ENCODE data around the gene RAB4A.

- TF ChIP-seq CTCF (tag by site-specific recombination; IDR thresholded peaks at IDR 0.05) (no peak), ZSCAN23 (tag by site-specific recombination; IDR thresholded peaks at IDR 0.05) (no peak), REST (tag by site-specific recombination; IDR thresholded peaks at IDR 0.05) (no peak), MZF1 (tag by site-specific recombination; IDR thresholded peaks at IDR 0.05; ENCODE audit: borderline replicate concordance) (no peak), PRDM10 (tag by site-specific recombination; IDR thresholded peaks at IDR 0.05) (no peak), ZNF350 (tag by site-specific recombination; IDR thresholded peaks at IDR 0.05) (no peak), OSR2 (tag by site-specific recombination; IDR thresholded peaks at IDR 0.05) (no peak), ZNF366 (tag by site-specific recombination; conservative IDR thresholded peaks at IDR 0.05) (no peak), ZNF362 (tag by site-specific recombination; IDR thresholded peaks at IDR 0.05) (no peak), TCF7L2 (IDR thresholded peaks at IDR 0.05; ENCODE audit: borderline replicate concordance, low read depth, low read length) (no peak), ZNF670 (tag by site-specific recombination; IDR thresholded peaks at IDR 0.05; ENCODE audit: low read depth) (no peak), HOXA7 (CRISPR knock-in tag; IDR thresholded peaks at IDR 0.05; ENCODE audit: borderline replicate concordance) (no peak), ZNF792 (tag by site-specific recombination; IDR thresholded peaks at IDR 0.05) (no peak)
Measured at GRCh38 chr1:229347528-229347927, 76.6 kb downstream of the RAB4A start.

Data from HEK293 (cell line).